ENCODE measurements around the gene DSP. TPM values are rescaled to one million over a fixed set of nuclear protein-coding genes. Genes with fewer than 3 reads are reported as not detected.

DSP gene
- total and polyA plus RNA-seq, 12 donors: 4.1 to 61.4 (median 38.8) TPM

GRCh38 chr6:7569082-7569481 is 27.6 kb downstream of the DSP start:
- WGBS, 4 donors: 90 to 94% (median 91%) methylated on average over 13 of the region's 13 CpGs
- no peaks in the 10 kb centered on the region for H3K27me3 ChIP-seq
- no peaks in the 10 kb centered on the region for H3K4me1 ChIP-seq (replicated peaks in 1 of 2)
- no peak overlapping the region for H3K4me3 ChIP-seq
- H3K36me3 ChIP-seq (replicated peaks in 1 of 2): peaks cover 0 to 29% of the 10 kb centered on the region in 2 donors
- intact Hi-C loops (cut with DNase I): no loop called here
- TF ChIP-seq POLR2A (IDR thresholded peaks at IDR 0.05): no peak
- TF ChIP-seq CTCF (IDR thresholded peaks at IDR 0.05): no peak
- H3K27ac ChIP-seq: no peak overlapping the region
- DNase-seq: no peak
- H3K9me3 ChIP-seq (replicated peaks in 1 of 3): no peaks in the 10 kb centered on the region

- intact Hi-C loops (cut with DNase I): no loop called here
- Histone ChIP-seq H3K36me3 (replicated peaks in 1 of 2) (peaks cover 0 to 29% of the 10 kb centered on the region in 2 donors), H3K4me1 (replicated peaks in 1 of 2) (no peaks in the 10 kb centered on the region), H3K4me3 (no peak overlapping the region), H3K9me3 (replicated peaks in 1 of 3) (no peaks in the 10 kb centered on the region), H3K27ac (no peak overlapping the region), H3K27me3 (no peaks in the 10 kb centered on the region)
- WGBS, 4 donors: 89 to 95% (median 91%) methylated on average over 9 of the region's 9 CpGs
- no peak for DNase-seq
- TF ChIP-seq CTCF (IDR thresholded peaks at IDR 0.05): no peak
- TF ChIP-seq POLR2A (IDR thresholded peaks at IDR 0.05): no peak
Observed at GRCh38 chr6:7572213-7572943, 30.9 kb downstream of the DSP start.

- DNase-seq: no peak
- 79 to 89% (median 86%) methylated on average over 2 of the region's 2 CpGs for WGBS, 4 donors
- intact Hi-C loops (cut with DNase I): no loop called here
- no peaks in the 10 kb centered on the region for H3K27me3 ChIP-seq
- H3K9me3 ChIP-seq (replicated peaks in 1 of 3): no peaks in the 10 kb centered on the region
- H3K36me3 ChIP-seq (replicated peaks in 1 of 2): peaks cover 0 to 16% of the 10 kb centered on the region in 2 donors
- no peaks in the 10 kb centered on the region for H3K4me1 ChIP-seq (replicated peaks in 1 of 2)
- TF ChIP-seq CTCF (IDR thresholded peaks at IDR 0.05) (no peak), POLR2A (IDR thresholded peaks at IDR 0.05) (no peak)
- H3K27ac ChIP-seq: no peak overlapping the region
- H3K4me3 ChIP-seq: no peak overlapping the region
Observed at GRCh38 chr6:7574500-7574899, 33.0 kb downstream of the DSP start.

- Histone ChIP-seq H3K4me1 (replicated peaks in 1 of 2) (no peaks in the 10 kb centered on the region), H3K27me3 (no peaks in the 10 kb centered on the region), H3K27ac (no peak overlapping the region), H3K9me3 (replicated peaks in 1 of 3) (no peaks in the 10 kb centered on the region), H3K36me3 (replicated peaks in 1 of 2) (peaks cover 0 to 10% of the 10 kb centered on the region in 2 donors), H3K4me3 (no peak overlapping the region)
- TF ChIP-seq CTCF (IDR thresholded peaks at IDR 0.05): no peak
- no peak for TF ChIP-seq POLR2A (IDR thresholded peaks at IDR 0.05)
- 0 to 45% (median 19%) methylated on average over 2 of the region's 2 CpGs for WGBS, 4 donors
- intact Hi-C loops (cut with DNase I): no loop called here
- DNase-seq: no peak
Observed at GRCh38 chr6:7578516-7578915, 37.0 kb downstream of the DSP start.
